Upper lobe of left lung (tissue), 6 donors: ENCODE measurements around the gene PIK3C2G. TPM values are rescaled to one million over a fixed set of nuclear protein-coding genes. Genes with fewer than 3 reads are reported as not detected.
A peak's percentile ranks its signal among the peaks of the same experiment; 100 is the strongest.

Source experiments
- ATAC-seq, 2 donors: fragments of 200-7000 bp; cut with Tn5 transposase; one replicate each; pipeline ENCODE4 v1.9.1; 2022; ENCODE audit warnings: mild to moderate bottlenecking in 2 of 2, moderate library complexity in 2 of 2; ENCODE audit not compliant: low FRiP score in 2 of 2
- DNase-seq, 2 donors: peaks; one replicate each; pipeline ENCODE4 v3.0.0-alpha.2; 2019 to 2020
- H3K27ac ChIP-seq, 4 donors: fragments of 200-600 bp; sonication (generic); one replicate each; pipeline ENCODE4 v1.5.1; 2016 to 2019
- H3K27me3 ChIP-seq, 4 donors: fragments of 200-600 bp; sonication (generic); one replicate each; pipeline ENCODE4 v1.5.1; 2017 to 2019
- H3K36me3 ChIP-seq, 4 donors: fragments of 200-600 bp; sonication (generic); one replicate each; pipeline ENCODE4 v1.5.1; 2016 to 2019
- H3K4me1 ChIP-seq, 4 donors: fragments of 200-600 bp; sonication (generic); one replicate each; pipeline ENCODE4 v1.5.1; 2018 to 2019
- H3K4me3 ChIP-seq, 4 donors: fragments of 200-600 bp; sonication (generic); one replicate each; pipeline ENCODE4 v1.5.1; 2017 to 2019; ENCODE audit warnings: mild to moderate bottlenecking in 2 of 4, moderate library complexity in 1 of 4
- H3K9me3 ChIP-seq, 4 donors: fragments of 200-600 bp; sonication (generic); one replicate each; pipeline ENCODE4 v1.5.1; 2018 to 2019
- CTCF ChIP-seq, 6 experiments: fragments of 450-650 bp in 4 of 6; fragments of 200-600 bp in 2 of 6; sonication (generic) in 2 of 6; IDR thresholded peaks; one replicate each; pipeline ENCODE4 v1.5.1; 2016 to 2019; ENCODE audit warnings: antibody characterized with exemption in 6 of 6
- EP300 ChIP-seq, 4 donors: sonication (generic); formaldehyde crosslinking; IDR thresholded peaks; one replicate each; pipeline ENCODE4 v1.5.1; 2017; ENCODE audit warnings: antibody characterized with exemption in 4 of 4, control low read depth in 2 of 4
- POLR2A ChIP-seq, 4 donors: fragments of 450-650 bp; IDR thresholded peaks; one replicate each; pipeline ENCODE4 v1.5.1; 2016 to 2017; ENCODE audit warnings: antibody characterized with exemption in 4 of 4, mild to moderate bottlenecking in 2 of 4
- POLR2AphosphoS5 ChIP-seq, 2 donors: sonication (generic); formaldehyde crosslinking; IDR thresholded peaks; one replicate each; pipeline ENCODE4 v1.5.1; 2017; ENCODE audit warnings: antibody characterized with exemption in 2 of 2
- WGBS, 2 donors: methylation state at CpG; one replicate each; pipeline ENCODE4 v1.1.5; 2017 to 2018; 5-methylcytosine and 5-hydroxymethylcytosine counted together
- total RNA-seq, 6 donors: library from RNA; depleted of rRNA in 4 of 6; stranded (reverse); fragments of >200 nt in 4 of 6; gene quantifications; one replicate each; pipeline versions ENCODE4 v1.1.0 to v1.2.1, GENCODE V29; 2016 to 2021
- donor health status: DM: no; HTN: no; CAD: no; lungs with moderate emphysema.
- donor health status: DM: no; HTN: yes; CAD: no; lungs with severe emphysema.

PIK3C2G gene
- total RNA-seq, 6 donors from 2014 or later: 0.33 to 3.1 (median 0.39) TPM; not detected in 1

DNA sequence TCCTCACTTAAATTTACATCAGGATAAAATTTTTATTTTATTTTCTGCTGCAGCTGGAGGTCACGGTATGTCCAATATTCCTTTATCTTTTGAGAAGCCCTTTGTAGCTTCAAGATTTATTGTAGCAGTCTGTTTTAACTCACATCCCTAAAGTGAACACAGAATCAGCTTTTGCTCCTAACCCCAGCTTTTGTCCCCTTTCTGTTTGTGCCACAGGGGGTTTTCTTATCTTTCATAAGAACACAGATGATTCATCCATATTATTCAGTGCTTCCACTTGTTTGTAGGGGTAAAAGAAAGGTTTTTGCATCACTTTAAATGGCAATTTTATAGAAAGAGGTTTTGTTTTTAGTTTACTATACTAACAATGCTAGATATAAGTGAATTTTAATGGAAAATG lies 21.8 kb upstream of the PIK3C2G start:
- no peak overlapping the region for H3K27ac ChIP-seq
- H3K4me3 ChIP-seq: no peak overlapping the region
- no peak for TF ChIP-seq POLR2AphosphoS5 (IDR thresholded peaks at IDR 0.05)
- no peak for TF ChIP-seq POLR2A (IDR thresholded peaks at IDR 0.05)
- TF ChIP-seq EP300 (IDR thresholded peaks at IDR 0.05): no peak
- TF ChIP-seq CTCF (IDR thresholded peaks at IDR 0.05): no peak
- ATAC-seq (no peak), DNase-seq (no peak)
- H3K4me1 ChIP-seq: no peaks in the 10 kb centered on the region
- WGBS, 2 donors: 81 to 94% methylated on average over 1 of the region's 1 CpG
- no peaks in the 10 kb centered on the region for H3K27me3 ChIP-seq
- H3K9me3 ChIP-seq: peaks cover 0 to 10% (median 3%) of the 10 kb centered on the region in 4 donors
- no peaks in the 10 kb centered on the region for H3K36me3 ChIP-seq

- no peak for ATAC-seq
- Histone ChIP-seq H3K9me3 (no peaks in the 10 kb centered on the region), H3K4me3 (no peak overlapping the region), H3K27ac (no peak overlapping the region), H3K36me3 (no peaks in the 10 kb centered on the region), H3K27me3 (no peaks in the 10 kb centered on the region), H3K4me1 (no peaks in the 10 kb centered on the region)
- no peak for DNase-seq
- 57 to 63% methylated on average over 7 of the region's 7 CpGs for WGBS, 2 donors
- TF ChIP-seq EP300 (IDR thresholded peaks at IDR 0.05) (no peak), POLR2A (IDR thresholded peaks at IDR 0.05) (no peak), CTCF (IDR thresholded peaks at IDR 0.05) (no peak), POLR2AphosphoS5 (IDR thresholded peaks at IDR 0.05) (no peak)
These were observed 18.8 kb upstream of the PIK3C2G start for GRCh38 chr12:18242380-18243089.

DNA sequence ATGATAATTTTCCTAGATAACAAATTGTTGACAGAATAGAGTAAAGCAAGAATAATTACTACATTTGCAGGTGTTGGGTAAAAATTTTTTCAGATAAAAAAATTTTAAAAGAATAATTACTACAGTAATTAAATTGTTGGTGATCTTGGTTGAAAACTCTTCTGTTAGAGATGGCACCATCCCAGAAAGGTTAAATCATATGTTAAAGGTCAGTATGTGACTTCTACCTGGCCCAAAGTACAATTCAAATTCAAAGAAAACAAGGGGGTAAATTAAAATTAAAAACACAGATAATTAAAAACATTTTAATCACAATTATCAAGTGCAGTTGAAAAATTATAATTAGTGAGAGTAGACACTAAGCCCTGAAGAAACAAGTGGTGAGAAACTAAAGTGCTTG lies 18.1 kb upstream of the PIK3C2G start:
- Histone ChIP-seq H3K4me3 (no peak overlapping the region), H3K27ac (no peak overlapping the region), H3K9me3 (no peaks in the 10 kb centered on the region), H3K4me1 (no peaks in the 10 kb centered on the region), H3K36me3 (no peaks in the 10 kb centered on the region), H3K27me3 (no peaks in the 10 kb centered on the region)
- TF ChIP-seq POLR2AphosphoS5 (IDR thresholded peaks at IDR 0.05) (no peak), POLR2A (IDR thresholded peaks at IDR 0.05) (no peak), EP300 (IDR thresholded peaks at IDR 0.05) (no peak), CTCF (IDR thresholded peaks at IDR 0.05) (no peak)
- no peak for DNase-seq
- ATAC-seq: no peak

- Histone ChIP-seq H3K27ac (no peak overlapping the region), H3K27me3 (no peaks in the 10 kb centered on the region), H3K36me3 (no peaks in the 10 kb centered on the region), H3K4me1 (no peaks in the 10 kb centered on the region), H3K9me3 (no peaks in the 10 kb centered on the region), H3K4me3 (no peak overlapping the region)
- DNase-seq (no peak), ATAC-seq (no peak)
- TF ChIP-seq POLR2A (IDR thresholded peaks at IDR 0.05): no peak
- no peak for TF ChIP-seq EP300 (IDR thresholded peaks at IDR 0.05)
- TF ChIP-seq CTCF (IDR thresholded peaks at IDR 0.05): no peak
- no peak for TF ChIP-seq POLR2AphosphoS5 (IDR thresholded peaks at IDR 0.05)
- 83 to 84% methylated on average over 1 of the region's 1 CpG for WGBS, 2 donors
These were observed 15.3 kb upstream of the PIK3C2G start for GRCh38 chr12:18246066-18246465.

DNA sequence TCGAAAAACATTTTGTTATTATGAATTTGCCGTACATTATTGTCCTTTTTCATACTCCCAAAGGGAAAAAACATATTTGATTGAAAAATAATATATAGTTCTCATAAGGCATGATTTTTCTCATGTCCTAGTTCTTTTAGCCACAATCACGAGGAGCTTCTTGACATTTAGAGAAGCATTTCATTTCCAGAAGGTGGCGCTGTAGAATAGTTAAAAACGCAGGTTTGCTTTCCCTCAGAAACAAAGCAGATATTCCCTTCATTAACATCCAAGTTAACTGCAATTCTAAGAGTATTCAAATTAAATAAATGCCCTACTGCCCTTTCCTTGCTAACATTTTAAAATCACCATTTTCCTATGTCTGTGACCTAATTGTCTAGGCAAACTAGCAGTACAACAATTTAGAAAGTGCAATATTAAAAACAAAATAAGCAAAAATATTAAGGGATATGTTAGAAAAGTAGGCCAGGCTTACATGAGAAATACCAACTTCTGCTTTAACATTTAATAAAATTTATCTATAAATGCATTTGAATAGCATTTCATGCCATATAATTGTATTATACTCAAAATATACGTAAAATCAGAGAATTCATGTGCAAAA lies 10.9 kb upstream of the PIK3C2G start:
- DNase-seq: no peak
- no peak overlapping the region for H3K4me3 ChIP-seq
- H3K27me3 ChIP-seq: no peaks in the 10 kb centered on the region
- no peak overlapping the region for H3K27ac ChIP-seq
- TF ChIP-seq CTCF (IDR thresholded peaks at IDR 0.05) (peak in 4 of 6 experiments; percentile 34 to 56 (median 48)), EP300 (IDR thresholded peaks at IDR 0.05) (no peak)
- no peaks in the 10 kb centered on the region for H3K9me3 ChIP-seq
- H3K36me3 ChIP-seq: no peaks in the 10 kb centered on the region
- ATAC-seq: no peak
- H3K4me1 ChIP-seq: no peaks in the 10 kb centered on the region
- WGBS, 2 donors: 19 to 22% methylated on average over 6 of the region's 6 CpGs
